Hepatocyte (in vitro differentiated cells): ENCODE measurements around the gene DSCAML1.

Source experiments
- CTCF ChIP-seq: fragments of 200-600 bp; sonication (generic); IDR thresholded peaks from 2 replicates; pipeline ENCODE4 v1.5.1; 2016; ENCODE audit warnings: antibody characterized with exemption, mild to moderate bottlenecking; ENCODE audit not compliant: poor library complexity
- EZH2 ChIP-seq: fragments of 200-600 bp; sonication (generic); IDR thresholded peaks from 2 replicates; pipeline ENCODE4 v1.6.1; 2016; ENCODE audit warnings: antibody characterized with exemption, mild to moderate bottlenecking, borderline replicate concordance
- EZH2phosphoT487 ChIP-seq: fragments of 200-600 bp; sonication (generic); IDR thresholded peaks from one replicate; pipeline ENCODE4 v1.6.1; 2018; ENCODE audit warnings: antibody characterized with exemption, mild to moderate bottlenecking, low read depth, moderate library complexity; ENCODE audit not compliant: unreplicated experiment, severe bottlenecking

GRCh38 chr11:117565709-117566108 is 231.3 kb downstream of the DSCAML1 start:
- no peak for TF ChIP-seq CTCF
- no peak for TF ChIP-seq EZH2phosphoT487
- no peak for TF ChIP-seq EZH2
